Measurements from ENCODE around the gene NDEL1. TPM values are rescaled to one million over a fixed set of nuclear protein-coding genes. Genes with fewer than 3 reads are reported as not detected.

The NDEL1 gene
- total and polyA plus RNA-seq, 8 donors = 14.4 to 28.8 (median 21.0) TPM

GRCh38 chr17:8441690-8442089 is 6.0 kb downstream of the NDEL1 start:
- 87 to 94% methylated on average over 2 of the region's 2 CpGs for WGBS, 2 donors
- intact Hi-C loops (cut with DNase I) = loop anchor here in 1 of 3 donors (10.0 kb wide), 1 partner anchor 63 kb away; no protein-coding TSS in a partner anchor
- Histone ChIP-seq H3K27me3 (no peaks in the 10 kb centered on the region), H3K9me3 (no peaks in the 10 kb centered on the region), H3K27ac (no peak overlapping the region), H3K36me3 (peaks cover 0 to 9% (median 0%) of the 10 kb centered on the region in 3 donors), H3K4me3 (no peak overlapping the region), H3K4me1 (peaks cover 0 to 19% (median 10%) of the 10 kb centered on the region in 3 donors)
- no peak for TF ChIP-seq CTCF (IDR thresholded peaks at IDR 0.05)
- FAIRE-seq = no peak
- no peak for ATAC-seq
- no peak for DNase-seq

GRCh38 chr17:8442310-8442709 is 6.6 kb downstream of the NDEL1 start:
- peaks cover 0 to 15% (median 0%) of the 10 kb centered on the region in 3 donors for H3K36me3 ChIP-seq
- peaks cover 0 to 13% (median 5%) of the 10 kb centered on the region in 3 donors for H3K4me1 ChIP-seq
- FAIRE-seq = no peak
- intact Hi-C loops (cut with DNase I) = loop anchor here in 1 of 3 donors (10.0 kb wide), 1 partner anchor 62 kb away; no protein-coding TSS in a partner anchor
- no peak overlapping the region for H3K27ac ChIP-seq
- no peaks in the 10 kb centered on the region for H3K27me3 ChIP-seq
- no peak for DNase-seq
- no peak overlapping the region for H3K4me3 ChIP-seq
- 83 to 89% methylated on average over 2 of the region's 2 CpGs for WGBS, 2 donors
- no peak for TF ChIP-seq CTCF (IDR thresholded peaks at IDR 0.05)
- H3K9me3 ChIP-seq = no peaks in the 10 kb centered on the region
- no peak for ATAC-seq

- DNase-seq (no peak), FAIRE-seq (no peak), ATAC-seq (no peak)
- Histone ChIP-seq H3K36me3 (peaks cover 0 to 23% (median 0%) of the 10 kb centered on the region in 3 donors), H3K9me3 (no peaks in the 10 kb centered on the region), H3K4me3 (no peak overlapping the region), H3K27ac (no peak overlapping the region), H3K27me3 (no peaks in the 10 kb centered on the region), H3K4me1 (peaks cover 0 to 10% (median 0%) of the 10 kb centered on the region in 3 donors)
- intact Hi-C loops (cut with DNase I) = loop anchor here in 1 of 3 donors (10.0 kb wide), 1 partner anchor 61 kb away; no protein-coding TSS in a partner anchor
- TF ChIP-seq CTCF (IDR thresholded peaks at IDR 0.05) = no peak
- WGBS, 2 donors = 89 to 93% methylated on average over 7 of the region's 7 CpGs
Observed at GRCh38 chr17:8443756-8444155, 8.1 kb downstream of the NDEL1 start.

- Histone ChIP-seq H3K9me3 (no peaks in the 10 kb centered on the region), H3K27me3 (no peaks in the 10 kb centered on the region), H3K27ac (no peak overlapping the region), H3K4me1 (peaks cover 0 to 10% (median 0%) of the 10 kb centered on the region in 3 donors), H3K36me3 (peaks cover 0 to 31% (median 2%) of the 10 kb centered on the region in 3 donors), H3K4me3 (no peak overlapping the region)
- TF ChIP-seq CTCF (IDR thresholded peaks at IDR 0.05) = no peak
- intact Hi-C loops (cut with DNase I) = loop anchor here in 1 of 3 donors (10.0 kb wide), 1 partner anchor 60 kb away; no protein-coding TSS in a partner anchor
- no peak for FAIRE-seq
- DNase-seq = no peak
- 77% methylated on average over 4 of the region's 4 CpGs for WGBS, 2 donors
- ATAC-seq = no peak
Observed at GRCh38 chr17:8444494-8444893, 8.8 kb downstream of the NDEL1 start.

GRCh38 chr17:8445536-8445935 is 9.9 kb downstream of the NDEL1 start:
- DNase-seq (no peak), FAIRE-seq (no peak), ATAC-seq (no peak)
- intact Hi-C loops (cut with DNase I) = loop anchor here in 1 of 3 donors (10.0 kb wide), 1 partner anchor 59 kb away; no protein-coding TSS in a partner anchor
- Histone ChIP-seq H3K4me3 (no peak overlapping the region), H3K27ac (no peak overlapping the region), H3K4me1 (peaks cover 0 to 10% (median 0%) of the 10 kb centered on the region in 3 donors), H3K9me3 (no peaks in the 10 kb centered on the region), H3K36me3 (peaks cover 0 to 36% (median 3%) of the 10 kb centered on the region in 3 donors), H3K27me3 (no peaks in the 10 kb centered on the region)
- WGBS, 2 donors = 85 to 87% methylated on average over 4 of the region's 4 CpGs
- no peak for TF ChIP-seq CTCF (IDR thresholded peaks at IDR 0.05)

All from pancreas (tissue), 10 donors.